Endothelial cell of umbilical vein (primary cell): ENCODE results near the gene LARGE1. TPM values are rescaled to one million over a fixed set of nuclear protein-coding genes. Genes with fewer than 3 reads are reported as not detected.

Experiments
- BruUV-seq: library from RNA; stranded (reverse); fragments of 400-500 nt; replicated peaks from 2 replicates; lab custom pipeline; 2021; lab: Mats Ljungman, UMichigan
- CTCF ChIA-PET: fragments of 300-600, 350-600 bp; sonication (Branson Sonifier 250); formaldehyde crosslinking; loops from one replicate; lab custom pipeline; 2021; ENCODE audit warnings: antibody characterized with exemption, inconsistent platforms; lab: Charles Lee
- POLR2A ChIA-PET: fragments of 300-600, 350-600 bp; sonication (Branson Sonifier 250); formaldehyde crosslinking; loops from one replicate; lab custom pipeline; 2021; ENCODE audit warnings: antibody characterized with exemption, inconsistent platforms; lab: Charles Lee
- DNase-seq: peaks from one replicate; pipeline ENCODE4 v3.0.0-alpha.2; 2011; ENCODE audit warnings: low read depth, low spot score
- FAIRE-seq: peaks from 2 replicates; lab custom pipeline; 2011; peaks lifted over from hg19 to GRCh38; lab: Jason Lieb, UNC
- H2AFZ ChIP-seq: 2 replicates; pipeline ENCODE4 v1.6.0; 2012; ENCODE audit warnings: low read depth, low read length, control low read depth, inconsistent platforms
- H3K27ac ChIP-seq: 2 replicates; pipeline ENCODE4 v1.5.1; 2011; ENCODE audit warnings: low read depth, mild to moderate bottlenecking, control low read depth, low read length, moderate library complexity; ENCODE audit not compliant: insufficient read depth
- H3K27me3 ChIP-seq, 2 experiments: 2 replicates each; pipeline versions ENCODE4 v1.6.0 to v1.6.1; 2011; ENCODE audit warnings: low read length in 2 of 2, mixed read lengths in 1 of 2; ENCODE audit not compliant: control insufficient read depth in 2 of 2, insufficient read depth in 2 of 2
- H3K36me3 ChIP-seq, 2 experiments: 2 replicates in 1 of 2; 3 replicates in 1 of 2; pipeline ENCODE4 v1.5.1; 2011; ENCODE audit warnings: low read length in 2 of 2, mild to moderate bottlenecking in 1 of 2, moderate library complexity in 1 of 2; ENCODE audit not compliant: control insufficient read depth in 2 of 2, insufficient read depth in 2 of 2; ENCODE audit errors: extremely low read depth in 1 of 2
- H3K4me1 ChIP-seq: 3 replicates; pipeline ENCODE4 v1.5.1; 2011; ENCODE audit warnings: mild to moderate bottlenecking, low read length; ENCODE audit not compliant: control insufficient read depth, insufficient read depth; ENCODE audit errors: extremely low read depth
- H3K4me2 ChIP-seq: 2 replicates; pipeline ENCODE4 v1.6.1; 2011; ENCODE audit warnings: low read length, control low read depth, mixed read lengths; ENCODE audit not compliant: insufficient read depth
- H3K4me3 ChIP-seq, 3 experiments: fragments of 200-600 bp in 1 of 3; sonication (generic), shearing (Covaris generic) in 1 of 3; replicated peaks in 1 of 3; 2 replicates each; pipeline ENCODE4 v1.5.1; 2011 to 2016; ENCODE audit warnings: control low read depth in 3 of 3, low read length in 3 of 3, mild to moderate bottlenecking in 2 of 3, inconsistent platforms in 1 of 3, low read depth in 1 of 3, moderate library complexity in 1 of 3; ENCODE audit not compliant: insufficient read depth in 1 of 3
- H3K79me2 ChIP-seq: 2 replicates; pipeline ENCODE4 v1.6.0; 2012; ENCODE audit warnings: low read length, inconsistent platforms; ENCODE audit not compliant: control insufficient read depth, insufficient read depth
- H3K9ac ChIP-seq: replicated peaks from 2 replicates; pipeline ENCODE3; 2011; ENCODE audit warnings: low read length, control low read depth; ENCODE audit not compliant: insufficient read depth; ENCODE audit errors: extremely low read depth
- H3K9me1 ChIP-seq: replicated peaks from 3 replicates; pipeline ENCODE4 v1.6.0; 2011; ENCODE audit warnings: mild to moderate bottlenecking, low read length; ENCODE audit not compliant: control insufficient read depth, insufficient read depth; ENCODE audit errors: extremely low read depth
- H3K9me3 ChIP-seq: replicated peaks from 2 replicates; pipeline ENCODE4 v1.5.1; 2012; ENCODE audit warnings: low read length, inconsistent platforms; ENCODE audit not compliant: control insufficient read depth, insufficient read depth
- H4K20me1 ChIP-seq: replicated peaks from 2 replicates; pipeline ENCODE3; 2011; ENCODE audit warnings: mild to moderate bottlenecking, low read length; ENCODE audit not compliant: control insufficient read depth, insufficient read depth; ENCODE audit errors: extremely low read depth
- CTCF ChIP-seq, 2 donors: IDR thresholded peaks; 1 replicate in 1 of 2; 2 replicates in 1 of 2; pipeline ENCODE4 v1.5.1; 2011; ENCODE audit warnings: low read length in 2 of 2, mild to moderate bottlenecking in 2 of 2, moderate library complexity in 2 of 2, control low read depth in 1 of 2, inconsistent platforms in 1 of 2, low read depth in 1 of 2; ENCODE audit not compliant: insufficient read depth in 1 of 2; ENCODE audit errors: extremely low read depth in 1 of 2
- EZH2 ChIP-seq: IDR thresholded peaks from 2 replicates; pipeline ENCODE4 v1.6.1; 2012; ENCODE audit warnings: borderline replicate concordance, low read depth, mild to moderate bottlenecking, moderate library complexity, low read length, inconsistent platforms; ENCODE audit not compliant: severe bottlenecking
- FOS ChIP-seq: IDR thresholded peaks from 2 replicates; pipeline ENCODE4 v1.6.1; 2011; ENCODE audit warnings: mild to moderate bottlenecking, low read length, moderate library complexity, borderline replicate concordance; ENCODE audit not compliant: insufficient read depth
- GATA2 ChIP-seq: IDR thresholded peaks from 2 replicates; pipeline ENCODE4 v1.7.0; 2011; ENCODE audit warnings: low read depth, mild to moderate bottlenecking, moderate library complexity, mixed read lengths, low read length; ENCODE audit not compliant: insufficient read length, insufficient read depth
- JUN ChIP-seq: IDR thresholded peaks from 2 replicates; pipeline ENCODE4 v1.6.1; 2011; ENCODE audit warnings: borderline replicate concordance, low read depth; ENCODE audit not compliant: insufficient read length, insufficient read depth
- MAX ChIP-seq: IDR thresholded peaks from 2 replicates; pipeline ENCODE4 v1.6.1; 2011; ENCODE audit not compliant: insufficient read depth, insufficient read length
- MYC ChIP-seq: IDR thresholded peaks from one replicate; pipeline ENCODE4 v1.6.1; 2011; ENCODE audit warnings: mild to moderate bottlenecking, low read depth, low read length
- POLR2A ChIP-seq: IDR thresholded peaks from 2 replicates; pipeline ENCODE4 v1.6.1; 2012; ENCODE audit warnings: low read depth, mild to moderate bottlenecking, control low read depth, low read length
- POLR2AphosphoS5 ChIP-seq: IDR thresholded peaks from 2 replicates; pipeline ENCODE4 v1.6.1; 2012; ENCODE audit warnings: low read depth, mild to moderate bottlenecking, control low read depth, low read length, moderate library complexity; ENCODE audit not compliant: insufficient read depth
- dilution Hi-C: fragments of 300-500 bp; cut with MboI; formaldehyde crosslinking; loops from one replicate; pipeline ENCODE4 v1.15.0; 2019; ENCODE audit warnings: low sequenced_read_pairs; ENCODE audit not compliant: extremely low pct_ligation_motif_present
- intact Hi-C: fragments of 100-400 bp; cut with micrococcal nuclease; formaldehyde crosslinking; loops from one replicate; pipeline ENCODE4 v1.10.0; 2022
- polyA plus RNA-seq, 4 experiments: library from polyadenylated mRNA; depleted of rRNA in 3 of 4; stranded (reverse) in 3 of 4; unstranded in 1 of 4; fragments of >200 nt; gene quantifications; 2 replicates each; pipeline versions ENCODE4 v1.2.1 to v1.2.3, GENCODE V29; 2011 to 2012; ENCODE audit warnings: missing spikeins in 1 of 4
- total RNA-seq: library from RNA; stranded (reverse); gene quantifications from 2 replicates; pipeline ENCODE4 v1.2.3, GENCODE V29; 2021

The LARGE1 gene
- total and polyA plus RNA-seq, 2 donors (not counting 3 experiments of a cell fraction or from before 2014, with no cell fraction given) = 0.95 to 4.4 TPM

GRCh38 chr22:33882991-33883390, 37.3 kb downstream of the LARGE1 start:
- FAIRE-seq (no peak), DNase-seq (no peak)
- Histone ChIP-seq H3K27ac (no peak overlapping the region), H3K9me1 (no peaks in the 10 kb centered on the region), H3K4me3 (no peak overlapping the region), H2AFZ (no peak overlapping the region), H3K27me3 (no peaks in the 10 kb centered on the region), H3K4me2 (no peak overlapping the region), H3K79me2 (no peaks in the 10 kb centered on the region), H3K9ac (no peak overlapping the region), H4K20me1 (no peaks in the 10 kb centered on the region), H3K36me3 (no peaks in the 10 kb centered on the region), H3K4me1 (no peaks in the 10 kb centered on the region), H3K9me3 (no peaks in the 10 kb centered on the region)
- TF ChIP-seq MAX (no peak), EZH2 (no peak), MYC (no peak), CTCF (IDR thresholded peaks at IDR 0.05; ENCODE audit: extremely low read depth in 1 of 2, insufficient read depth in 1 of 2, low read depth in 1 of 2, low read length in 2 of 2) (no peak), FOS (no peak)
- CTCF ChIA-PET = no interaction called here
- dilution Hi-C loops (no loop called here), intact Hi-C loops (no loop called here)
- no TSS peak for BruUV-seq
- POLR2A ChIA-PET = no interaction called here

GRCh38 chr22:33880986-33881385, 39.3 kb downstream of the LARGE1 start:
- TF ChIP-seq POLR2A (no peak), FOS (no peak), MYC (no peak), MAX (no peak), GATA2 (no peak), POLR2AphosphoS5 (no peak), CTCF (IDR thresholded peaks at IDR 0.05; ENCODE audit: extremely low read depth in 1 of 2, insufficient read depth in 1 of 2, low read depth in 1 of 2, low read length in 2 of 2) (no peak), EZH2 (no peak), JUN (no peak)
- no peak for FAIRE-seq
- Histone ChIP-seq H3K9me3 (no peaks in the 10 kb centered on the region), H3K4me3 (no peak overlapping the region), H3K27ac (no peak overlapping the region), H3K9ac (no peak overlapping the region), H3K4me1 (no peaks in the 10 kb centered on the region), H3K27me3 (no peaks in the 10 kb centered on the region), H3K36me3 (no peaks in the 10 kb centered on the region), H4K20me1 (no peaks in the 10 kb centered on the region), H3K9me1 (no peaks in the 10 kb centered on the region), H3K4me2 (no peak overlapping the region), H2AFZ (no peak overlapping the region), H3K79me2 (no peaks in the 10 kb centered on the region)
- intact Hi-C loops (no loop called here), dilution Hi-C loops (no loop called here)
- ChIA-PET POLR2A (no interaction called here), CTCF (no interaction called here)
- no peak for DNase-seq
- no TSS peak for BruUV-seq
